Right cardiac atrium (tissue), 5 donors: Measurements from ENCODE around the gene GALNT14. TPM values are rescaled to one million over a fixed set of nuclear protein-coding genes. Genes with fewer than 3 reads are reported as not detected.

ENCODE experiments used
- ATAC-seq, 2 donors: fragments of 200-7000 bp; cut with Tn5 transposase; one replicate each; pipeline versions ENCODE4 v1.8.0 to v1.9.1; 2020; ENCODE audit warnings: moderate library complexity in 2 of 2, mild to moderate bottlenecking in 1 of 2
- DNase-seq, 3 donors: peaks; one replicate each; pipeline ENCODE4 v3.0.0-alpha.2; 2020
- H3K27ac ChIP-seq: one replicate; pipeline ENCODE4 v1.5.1; 2013; ENCODE audit warnings: mild to moderate bottlenecking, low read length, control low read depth, moderate library complexity
- H3K27me3 ChIP-seq: one replicate; pipeline ENCODE4 v1.6.1; 2013; ENCODE audit not compliant: control insufficient read depth, insufficient read depth
- H3K4me1 ChIP-seq: one replicate; pipeline ENCODE4 v1.6.1; 2013; ENCODE audit warnings: low read length; ENCODE audit not compliant: control insufficient read depth, insufficient read depth
- H3K4me3 ChIP-seq: one replicate; pipeline ENCODE4 v1.5.1; 2013; ENCODE audit warnings: low read length, control low read depth
- H3K9me3 ChIP-seq: one replicate; pipeline ENCODE4 v1.6.1; 2013; ENCODE audit warnings: low read length; ENCODE audit not compliant: control insufficient read depth
- WGBS: extraction: QIAGEN DNeasy Blood & Tissue Kit; methylation state at CpG from one replicate; pipeline ENCODE4 v1.1.7; 2013; 5-methylcytosine and 5-hydroxymethylcytosine counted together
- intact Hi-C, 4 donors: fragments of 100-400 bp; cut with DNase I; formaldehyde crosslinking; loops; one replicate each; pipeline versions ENCODE4 v1.11.0 to v1.14.0; 2022 to 2023
- polyA plus RNA-seq: library from polyadenylated mRNA; stranded (reverse); fragments of 200-250 nt; gene quantifications from one replicate; pipeline ENCODE4 v1.2.3, GENCODE V29; 2013
- total RNA-seq, 4 donors: library from RNA; stranded (reverse); fragmentation: NEBNext Ultra II Directional; extraction: Animal tissue kit (Norgen Biotek cat#: 25700); gene quantifications; one replicate each; pipeline ENCODE4 v1.2.1, GENCODE V29; 2021
- donor health status: healthy with polysubstance abuse.
- donor health status: DM: no; HTN: yes; CAD: no.
- donor health status: DM: no; HTN: no; CAD: no.
- donor health status: DM: no; HTN: yes; CAD: no; lungs with severe emphysema.
- donor health status: DM: yes; HTN: yes; CAD: no.

The GALNT14 gene
- total and polyA plus RNA-seq, 5 donors, result 0.21 to 0.25 TPM; not detected in 3

- no peak overlapping the region for H3K27ac ChIP-seq
- intact Hi-C loops, result no loop called here
- ATAC-seq (no peak), DNase-seq (no peak)
- H3K9me3 ChIP-seq, result no peaks in the 10 kb centered on the region
- H3K27me3 ChIP-seq, result no peaks in the 10 kb centered on the region
- 89% methylated on average over 5 of the region's 5 CpGs for WGBS
- no peak overlapping the region for H3K4me3 ChIP-seq
- H3K4me1 ChIP-seq, result peaks cover 2% of the 10 kb centered on the region
These were observed 3.8 kb downstream of the GALNT14 start for GRCh38 chr2:31134480-31134879.

DNA sequence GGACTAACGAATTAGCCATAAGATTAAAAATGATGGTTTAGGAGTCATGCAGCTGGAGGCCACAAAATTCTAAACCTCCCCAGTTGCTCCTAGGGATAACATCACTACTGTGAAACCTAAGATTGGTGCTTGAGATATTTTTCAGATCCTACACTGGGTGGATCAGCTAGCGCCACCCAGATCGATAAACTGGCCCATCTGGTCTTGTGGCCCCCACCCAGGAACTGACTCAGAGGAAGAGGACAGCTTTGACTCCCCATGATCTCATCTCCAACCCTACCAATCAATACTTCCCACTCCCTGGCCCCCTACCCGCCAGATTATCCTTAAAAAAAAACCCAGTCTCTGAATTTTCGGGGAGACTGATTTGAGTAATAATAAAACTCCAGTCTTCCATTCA is 5.5 kb downstream of the GALNT14 start:
- H3K27me3 ChIP-seq, result no peaks in the 10 kb centered on the region
- DNase-seq (no peak), ATAC-seq (no peak)
- intact Hi-C loops, result no loop called here
- H3K4me3 ChIP-seq, result no peak overlapping the region
- no peaks in the 10 kb centered on the region for H3K9me3 ChIP-seq
- no peaks in the 10 kb centered on the region for H3K4me1 ChIP-seq
- no peak overlapping the region for H3K27ac ChIP-seq
- 93% methylated on average over 5 of the region's 5 CpGs for WGBS

DNA sequence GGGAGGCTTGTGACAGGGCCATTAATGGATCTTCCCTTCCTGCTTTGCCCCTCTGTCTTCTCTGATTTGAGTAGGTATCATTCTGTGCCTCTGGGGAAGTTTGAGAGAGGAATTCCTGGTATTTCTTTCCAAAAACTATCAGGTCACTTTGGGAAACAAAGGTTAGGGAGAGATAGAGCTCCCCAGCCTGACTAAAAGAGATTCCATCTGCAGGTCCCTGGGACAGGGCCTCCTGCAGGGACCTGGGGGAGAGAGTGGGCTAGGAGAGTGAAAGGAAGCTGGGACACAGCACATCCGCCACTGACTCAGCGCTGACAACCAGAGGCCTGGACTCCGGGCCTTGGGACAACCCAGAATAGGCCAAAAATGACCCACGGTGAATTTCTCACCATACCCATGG is 6.4 kb downstream of the GALNT14 start:
- intact Hi-C loops, result no loop called here
- no peaks in the 10 kb centered on the region for H3K4me1 ChIP-seq
- H3K27me3 ChIP-seq, result no peaks in the 10 kb centered on the region
- DNase-seq (no peak), ATAC-seq (no peak)
- WGBS, result 51% methylated on average over 4 of the region's 4 CpGs
- no peaks in the 10 kb centered on the region for H3K9me3 ChIP-seq
- H3K4me3 ChIP-seq, result no peak overlapping the region
- no peak overlapping the region for H3K27ac ChIP-seq

GRCh38 chr2:31129375-31130171 is 8.7 kb downstream of the GALNT14 start:
- 63% methylated on average over 6 of the region's 6 CpGs for WGBS
- Histone ChIP-seq H3K9me3 (no peaks in the 10 kb centered on the region), H3K4me3 (no peak overlapping the region), H3K4me1 (no peaks in the 10 kb centered on the region), H3K27me3 (no peaks in the 10 kb centered on the region), H3K27ac (no peak overlapping the region)
- DNase-seq (no peak), ATAC-seq (no peak)
- intact Hi-C loops, result no loop called here

- H3K27ac ChIP-seq, result no peak overlapping the region
- intact Hi-C loops, result no loop called here
- H3K4me1 ChIP-seq, result no peaks in the 10 kb centered on the region
- H3K4me3 ChIP-seq, result no peak overlapping the region
- no peak for ATAC-seq
- 81% methylated on average over 3 of the region's 3 CpGs for WGBS
- H3K9me3 ChIP-seq, result no peaks in the 10 kb centered on the region
- H3K27me3 ChIP-seq, result no peaks in the 10 kb centered on the region
- DNase-seq, result no peak
These were observed 10.3 kb downstream of the GALNT14 start for GRCh38 chr2:31127931-31128330.

- Histone ChIP-seq H3K4me3 (no peak overlapping the region), H3K4me1 (no peaks in the 10 kb centered on the region), H3K27ac (no peak overlapping the region), H3K9me3 (no peaks in the 10 kb centered on the region), H3K27me3 (no peaks in the 10 kb centered on the region)
- ATAC-seq, result no peak
- intact Hi-C loops, result no loop called here
- 70% methylated on average over 6 of the region's 6 CpGs for WGBS
- no peak for DNase-seq
These were observed 12.1 kb downstream of the GALNT14 start for GRCh38 chr2:31125918-31126695.

DNA sequence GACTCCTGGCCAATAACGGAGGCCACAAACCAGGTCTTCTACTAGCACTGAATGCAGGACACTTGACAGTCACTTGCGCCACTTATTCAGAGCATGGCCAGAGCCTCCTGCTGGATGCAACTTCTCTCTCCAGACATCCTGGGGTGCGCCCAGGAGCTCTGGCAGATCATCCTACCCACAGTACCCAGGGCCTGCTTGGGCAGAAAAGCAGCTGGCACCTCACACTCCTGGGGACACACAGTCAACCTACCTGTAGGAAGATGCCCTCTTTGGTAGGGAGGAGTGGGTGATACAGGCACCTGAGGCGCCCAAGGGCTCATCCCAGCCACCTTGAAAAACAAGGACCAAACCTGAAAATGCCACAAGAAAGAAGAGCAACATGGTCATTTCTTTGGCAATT is 13.3 kb downstream of the GALNT14 start:
- Histone ChIP-seq H3K4me1 (no peaks in the 10 kb centered on the region), H3K27ac (no peak overlapping the region), H3K9me3 (no peaks in the 10 kb centered on the region), H3K27me3 (no peaks in the 10 kb centered on the region), H3K4me3 (no peak overlapping the region)
- DNase-seq (no peak), ATAC-seq (no peak)
- intact Hi-C loops, result no loop called here
- 94% methylated on average over 4 of the region's 4 CpGs for WGBS

DNA sequence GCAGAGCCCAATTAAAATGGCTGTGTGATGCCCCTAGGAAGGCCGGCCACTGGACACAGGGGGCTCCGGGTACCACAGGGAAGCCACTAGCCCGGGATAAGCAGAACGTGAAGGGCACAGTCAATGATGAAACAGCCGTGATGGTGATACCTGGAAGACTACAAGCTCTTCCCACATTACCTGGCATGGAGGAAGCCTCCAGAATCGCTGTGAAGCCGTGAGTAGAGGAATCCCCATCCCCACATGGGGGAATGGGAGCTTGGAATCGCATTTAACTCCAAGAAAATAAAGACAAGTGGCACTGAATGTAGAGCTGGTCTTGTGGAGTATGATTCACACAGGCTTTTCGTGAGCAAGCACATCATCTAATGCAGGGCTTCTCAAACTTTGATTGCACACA is 16.1 kb downstream of the GALNT14 start:
- 88% methylated on average over 9 of the region's 9 CpGs for WGBS
- H3K9me3 ChIP-seq, result no peaks in the 10 kb centered on the region
- intact Hi-C loops, result no loop called here
- no peak for DNase-seq
- no peaks in the 10 kb centered on the region for H3K27me3 ChIP-seq
- no peaks in the 10 kb centered on the region for H3K4me1 ChIP-seq
- no peak overlapping the region for H3K4me3 ChIP-seq
- no peak overlapping the region for H3K27ac ChIP-seq
- ATAC-seq, result no peak

- ATAC-seq, result no peak
- no peaks in the 10 kb centered on the region for H3K9me3 ChIP-seq
- intact Hi-C loops, result no loop called here
- H3K4me1 ChIP-seq, result no peaks in the 10 kb centered on the region
- DNase-seq, result no peak
- H3K4me3 ChIP-seq, result no peak overlapping the region
- H3K27ac ChIP-seq, result no peak overlapping the region
- no peaks in the 10 kb centered on the region for H3K27me3 ChIP-seq
These were observed 24.5 kb downstream of the GALNT14 start for GRCh38 chr2:31113765-31114164.

- WGBS, result 90% methylated on average over 3 of the region's 3 CpGs
- H3K27me3 ChIP-seq, result no peaks in the 10 kb centered on the region
- no peaks in the 10 kb centered on the region for H3K9me3 ChIP-seq
- H3K4me3 ChIP-seq, result no peak overlapping the region
- no peak overlapping the region for H3K27ac ChIP-seq
- ATAC-seq, result no peak
- no peak for DNase-seq
- intact Hi-C loops, result no loop called here
- H3K4me1 ChIP-seq, result no peaks in the 10 kb centered on the region
These were observed 25.7 kb downstream of the GALNT14 start for GRCh38 chr2:31112544-31112943.

- no peaks in the 10 kb centered on the region for H3K27me3 ChIP-seq
These were observed 27.2 kb downstream of the GALNT14 start for GRCh38 chr2:31110998-31111397.

More at GRCh38 chr2:31110998-31111397, 27.2 kb downstream of the GALNT14 start:
- H3K4me3 ChIP-seq, result no peak overlapping the region
- intact Hi-C loops, result no loop called here
- H3K9me3 ChIP-seq, result no peaks in the 10 kb centered on the region
- no peak for DNase-seq
- 61% methylated on average over 3 of the region's 3 CpGs for WGBS
- H3K4me1 ChIP-seq, result no peaks in the 10 kb centered on the region
- H3K27ac ChIP-seq, result no peak overlapping the region
- ATAC-seq, result no peak
